Activated CD4-positive, alpha-beta T cell treated with anti-CD3 and anti-CD28 coated beads, Interleukin-2, amount 50 U/mL, for 1 hour (primary cell): ENCODE measurements around the gene SMAD3.
A peak's percentile ranks its signal among the peaks of the same experiment; 100 is the strongest.

ENCODE experiments used
- DNase-seq: peaks from one replicate; pipeline ENCODE4 v3.0.0-alpha.2; 2020

Gene SMAD3

DNA sequence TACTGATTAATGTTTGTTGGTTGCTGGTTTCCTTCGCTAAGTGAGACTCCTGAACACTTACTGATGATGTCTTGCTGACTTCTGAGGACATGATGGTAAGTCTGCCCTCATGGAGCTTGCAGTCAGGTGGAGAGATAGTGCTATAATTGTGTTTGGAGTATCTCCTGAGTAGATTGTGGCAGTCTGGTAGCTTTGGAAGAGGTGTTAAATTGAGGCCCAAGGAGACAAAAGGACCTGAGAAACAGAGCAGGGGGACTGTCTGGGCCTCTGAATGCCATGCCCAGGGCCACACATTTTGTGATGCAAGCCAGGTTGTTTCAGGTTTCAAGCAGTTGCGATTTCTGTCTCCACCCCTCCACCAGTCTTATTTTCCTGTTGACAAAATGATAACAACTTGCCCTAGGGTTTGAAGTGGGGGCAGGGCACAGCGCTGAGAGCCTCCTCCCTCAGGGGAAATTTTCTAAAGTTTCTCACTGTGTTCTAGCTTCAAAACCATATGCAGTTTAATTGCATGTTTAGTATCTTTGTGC, 16.7 kb downstream of the SMAD3 start:
- peak; percentile 70 for DNase-seq

DNA sequence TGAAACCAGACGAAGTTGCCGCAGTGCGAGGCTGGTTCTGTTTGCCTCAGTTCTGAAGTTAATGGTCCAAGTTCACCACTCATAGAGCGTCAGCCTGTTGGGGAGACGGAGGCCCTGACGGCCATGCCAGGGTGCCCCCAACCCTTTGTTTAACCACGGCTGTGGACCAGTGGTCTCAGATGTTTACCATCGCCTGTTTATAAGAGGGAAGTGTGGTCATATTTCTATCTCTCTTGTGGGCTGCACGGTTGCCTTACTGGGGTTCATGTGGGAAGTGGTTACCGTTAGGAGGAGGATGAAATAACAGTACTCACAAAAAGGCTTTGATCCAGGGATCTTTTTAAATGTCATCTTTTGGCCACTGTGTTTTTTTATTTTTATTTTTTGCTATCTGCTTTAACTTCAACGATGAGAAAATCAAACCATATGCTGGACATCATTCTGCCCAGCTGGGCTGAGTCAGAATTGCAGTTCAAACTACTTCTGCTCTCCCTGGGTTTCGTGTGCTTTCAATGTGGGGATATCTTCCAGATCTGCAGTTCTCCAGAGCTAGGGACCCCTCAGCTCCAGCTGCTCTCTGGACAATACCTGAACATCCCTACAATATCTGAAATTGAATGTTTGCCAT, 17.8 kb downstream of the SMAD3 start:
- DNase-seq = no peak

DNA sequence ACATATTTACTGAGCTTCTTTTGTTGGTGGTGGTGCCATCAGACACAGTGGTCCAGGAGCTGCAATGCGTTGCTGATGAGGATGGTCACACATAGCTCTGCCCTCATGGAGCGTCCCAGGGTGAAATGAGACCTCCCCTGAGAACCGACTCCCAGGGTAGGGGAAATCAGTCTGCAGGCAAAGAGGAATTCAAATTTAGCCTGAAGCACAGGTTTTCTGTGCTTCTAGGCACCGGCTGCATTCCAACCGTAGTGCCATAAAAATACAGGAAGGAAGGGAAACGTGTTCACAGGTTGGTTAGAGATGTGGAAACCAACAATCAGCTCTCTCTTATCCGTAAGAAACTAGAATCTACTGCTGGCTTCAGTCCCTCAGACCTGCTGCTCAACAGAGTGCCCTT, 19.2 kb downstream of the SMAD3 start:
- DNase-seq = no peak

DNA sequence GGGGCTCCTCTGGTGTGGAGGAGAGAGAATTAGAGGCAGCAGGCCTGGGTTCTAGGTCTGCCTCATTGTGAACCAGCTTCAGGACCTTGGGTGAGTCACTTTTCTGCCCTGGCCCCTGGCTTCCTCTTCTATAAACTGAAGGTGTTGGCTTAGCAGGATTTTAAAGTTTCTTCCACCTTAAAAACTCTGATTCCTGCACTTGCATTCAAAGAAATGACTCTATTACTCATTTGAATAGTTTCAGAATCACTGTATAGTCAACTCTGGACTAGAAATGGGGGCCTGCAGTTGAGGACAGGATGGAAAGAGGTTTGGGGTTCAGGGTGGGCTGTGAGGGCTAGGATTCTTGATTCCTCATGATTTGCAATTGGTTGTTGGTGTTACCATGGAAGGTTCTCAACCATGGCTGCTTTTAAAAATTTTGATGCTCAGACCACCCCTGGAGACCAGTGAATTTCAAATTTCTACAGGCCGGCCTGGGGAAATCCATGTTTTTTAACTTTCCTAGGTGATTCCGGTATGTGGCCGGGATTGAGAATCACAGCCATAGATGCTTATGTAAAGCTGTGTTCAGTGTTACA, 19.9 kb downstream of the SMAD3 start:
- no peak for DNase-seq

DNA sequence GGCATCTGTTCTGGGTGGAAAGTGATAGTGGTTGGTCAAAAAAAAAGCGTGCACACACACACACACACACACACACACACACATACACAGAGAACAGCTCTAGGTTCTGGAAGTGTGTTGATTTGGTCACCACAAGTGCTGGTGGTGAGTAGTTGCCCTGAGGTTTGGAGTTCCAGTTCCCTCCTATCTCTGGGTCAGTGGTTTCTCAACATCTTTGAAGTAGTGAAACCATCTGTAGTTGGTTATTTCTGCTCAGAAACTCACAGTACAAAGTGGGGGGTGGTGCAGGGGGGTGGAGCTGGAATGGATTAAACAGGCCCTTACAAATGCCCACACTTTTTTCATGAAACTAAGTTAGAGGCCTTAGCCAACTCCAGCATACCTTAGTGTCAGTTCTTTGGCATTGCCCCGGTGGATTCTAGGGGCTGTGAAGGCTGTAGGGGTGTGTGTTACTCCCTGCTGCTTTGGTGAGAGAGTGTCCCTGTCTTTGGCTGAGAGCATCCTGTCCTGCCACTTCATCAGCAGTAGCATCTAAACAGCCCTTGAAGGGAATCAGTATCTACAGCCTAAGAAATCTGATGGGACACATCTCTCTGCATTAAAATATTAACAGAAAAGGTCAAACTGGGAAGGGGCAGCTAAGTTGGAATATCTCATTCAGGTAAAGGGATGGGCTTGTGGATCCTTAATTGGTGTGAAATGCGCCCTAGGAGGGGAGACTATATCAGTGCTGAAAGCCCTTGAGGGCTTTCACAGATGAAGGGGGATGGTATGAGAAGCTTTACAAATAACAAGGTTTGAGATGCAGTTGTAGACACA, 20.6 kb downstream of the SMAD3 start:
- no peak for DNase-seq

DNA sequence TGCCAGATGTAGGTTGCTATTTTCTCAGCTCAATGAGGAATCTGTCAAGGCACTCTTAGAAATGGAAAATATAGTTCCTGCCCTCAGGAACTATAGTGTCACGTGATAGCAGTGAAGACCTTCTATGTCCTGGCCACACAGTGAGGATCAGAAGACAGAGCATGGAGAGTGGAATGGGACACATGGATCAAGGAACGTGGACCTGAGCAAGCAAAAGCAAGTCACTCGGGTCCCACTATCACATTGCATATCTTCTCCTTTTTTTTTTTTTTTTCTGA, 21.2 kb downstream of the SMAD3 start:
- no peak for DNase-seq

DNA sequence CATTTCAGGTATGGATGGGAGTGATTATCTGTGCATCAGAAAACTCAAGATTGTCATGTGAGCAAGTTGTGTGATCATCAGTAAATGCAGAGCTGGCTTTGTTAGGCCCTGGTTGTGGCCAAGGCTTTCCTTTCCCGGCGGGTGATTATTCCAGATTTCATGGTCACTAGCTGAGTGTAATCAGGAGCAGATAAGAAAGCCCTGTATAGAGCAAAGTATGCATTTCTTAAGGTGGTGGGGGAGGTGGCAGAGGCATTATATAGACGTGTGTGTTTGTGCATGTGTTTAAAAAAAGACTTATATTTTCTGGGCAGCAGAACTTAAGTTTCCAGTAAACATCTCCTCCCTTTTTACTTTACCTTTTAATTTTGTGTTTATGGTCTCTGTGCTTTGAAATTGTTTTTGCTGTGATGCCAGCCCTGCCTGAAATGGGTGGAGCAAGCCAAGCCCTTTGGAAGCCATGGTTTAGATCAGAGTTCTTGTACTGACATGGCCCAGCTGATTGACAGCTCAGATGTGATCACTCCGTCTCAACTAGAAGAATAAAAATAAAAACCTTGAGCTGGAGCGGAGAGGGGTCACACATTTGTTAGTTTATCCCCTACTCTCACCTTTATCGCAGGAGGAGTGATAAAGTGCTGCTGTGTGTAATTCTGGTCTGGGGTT, 22.2 kb downstream of the SMAD3 start:
- no peak for DNase-seq

DNA sequence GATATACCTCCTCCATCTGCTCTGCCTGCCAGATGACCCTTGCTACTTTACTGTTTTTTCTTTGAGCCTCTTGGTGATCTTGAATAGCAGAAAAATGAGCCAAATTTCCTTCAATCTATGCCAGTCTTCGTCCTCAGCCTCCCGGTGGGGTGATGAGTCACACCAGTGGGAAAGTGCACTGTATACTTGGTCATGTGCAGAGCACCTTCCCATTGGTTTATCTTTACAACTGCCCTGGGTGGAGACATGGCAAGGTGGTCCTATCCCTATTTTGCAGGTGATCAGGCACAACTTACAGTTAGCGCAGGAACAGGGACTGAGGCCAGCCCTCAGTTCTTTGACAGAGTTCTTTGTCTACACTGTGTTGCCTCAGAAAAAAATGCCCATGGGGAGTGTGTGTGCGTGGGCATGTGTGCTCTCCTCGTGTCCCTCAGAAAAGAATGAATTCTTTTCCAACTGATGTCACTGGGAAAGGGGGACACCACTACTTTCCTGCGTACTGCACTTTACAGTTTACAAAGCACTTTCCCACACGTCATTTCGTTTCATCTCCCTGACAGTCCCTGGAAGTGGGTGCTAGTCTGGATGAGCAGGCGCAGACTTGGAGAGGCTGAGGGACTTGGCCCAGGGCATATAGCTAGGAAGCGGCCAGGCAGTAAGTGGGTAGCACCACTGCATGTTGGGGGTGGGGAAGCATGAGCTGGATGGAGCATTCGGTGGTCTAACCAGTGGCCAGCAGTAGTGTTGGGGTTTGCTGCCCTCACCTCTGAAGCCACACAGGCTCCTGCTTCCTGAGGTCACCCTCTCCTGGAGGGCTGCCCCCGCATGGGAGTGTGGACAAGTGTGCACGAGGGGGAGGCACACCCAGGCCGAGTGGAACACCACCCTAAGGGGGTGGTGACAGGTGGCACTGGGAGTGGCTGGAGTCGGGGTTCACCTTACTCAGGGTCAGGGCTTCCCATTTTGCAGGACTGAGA, 24.1 kb downstream of the SMAD3 start:
- DNase-seq = no peak

DNA sequence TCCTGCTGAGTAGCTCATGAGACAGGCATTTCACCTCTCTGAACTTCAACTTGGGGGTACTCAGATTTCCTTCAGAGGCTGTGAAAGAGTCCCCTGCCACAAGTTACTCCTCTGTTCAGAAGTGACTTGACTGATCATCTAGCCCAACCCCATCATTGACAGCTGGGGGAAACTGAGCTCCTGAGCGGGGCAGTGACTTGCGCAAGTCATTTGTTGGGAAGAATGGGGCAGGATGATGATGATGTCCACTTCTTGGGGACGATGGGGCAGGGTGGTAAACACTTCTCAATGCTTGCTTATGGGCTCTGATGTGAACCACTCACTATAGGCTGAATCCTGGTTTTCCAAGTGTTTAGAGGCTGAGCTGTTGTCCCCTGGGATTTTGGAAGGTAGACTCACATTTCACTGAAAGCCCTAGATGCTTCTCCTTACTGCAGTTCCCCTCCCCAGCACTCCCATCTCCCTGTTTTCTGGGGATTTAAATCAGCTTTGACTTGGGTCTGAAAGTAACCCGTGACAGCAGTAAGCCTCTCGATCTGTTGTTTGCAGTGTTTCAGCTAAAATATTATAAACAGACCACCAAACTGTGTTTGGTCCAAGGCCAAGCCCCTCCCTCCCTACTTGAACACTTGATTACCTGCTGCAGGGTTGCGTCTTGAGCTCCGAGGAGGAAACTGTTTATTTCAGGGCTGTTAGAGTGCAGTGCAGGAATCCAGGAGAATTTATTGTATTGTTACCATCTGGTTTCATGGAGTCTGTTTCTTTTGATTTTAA, 25.1 kb downstream of the SMAD3 start:
- no peak for DNase-seq

DNA sequence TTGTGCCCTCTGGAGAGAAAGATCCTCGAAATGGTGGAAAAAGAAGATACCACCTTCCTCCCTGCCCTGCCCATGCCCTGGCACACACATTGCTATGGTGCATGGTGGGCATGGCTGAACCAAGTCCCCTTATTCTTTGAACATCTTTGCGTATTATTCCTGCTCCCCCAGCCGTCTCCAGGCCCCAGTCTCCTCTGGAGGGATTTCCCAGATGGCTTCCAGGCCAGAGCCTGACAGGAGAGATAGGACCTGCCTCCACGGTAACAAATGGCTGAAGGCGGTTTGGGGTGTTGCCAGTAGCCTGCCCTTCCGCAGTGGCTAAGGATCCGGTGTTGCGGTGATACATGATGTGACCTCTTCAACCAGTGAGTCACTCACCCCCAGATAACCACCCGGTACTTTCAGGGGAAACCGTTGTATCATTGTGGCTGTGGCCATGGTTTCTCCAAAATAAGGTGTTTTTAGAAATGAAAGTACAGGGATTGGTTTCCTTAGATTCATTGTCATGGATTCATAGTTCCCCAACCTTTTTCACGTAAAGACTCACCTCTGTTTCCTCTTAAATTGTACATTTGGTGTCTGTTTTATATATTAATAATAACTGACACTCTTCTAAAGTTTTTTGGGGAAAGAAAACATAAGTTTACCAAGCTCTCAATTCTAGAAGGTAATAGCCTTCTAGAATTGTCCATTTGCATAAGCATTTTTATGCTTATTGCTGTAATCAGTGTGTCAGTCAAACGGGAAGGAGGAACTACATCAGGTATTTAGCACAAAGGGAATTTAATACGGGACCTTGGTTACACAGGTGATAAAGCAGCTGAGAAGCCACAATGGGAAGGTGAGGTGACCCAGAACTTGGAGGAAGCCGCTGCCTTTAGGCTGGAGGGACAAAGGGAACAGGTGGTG, 25.9 kb downstream of the SMAD3 start:
- peak; percentile 57 for DNase-seq

DNA sequence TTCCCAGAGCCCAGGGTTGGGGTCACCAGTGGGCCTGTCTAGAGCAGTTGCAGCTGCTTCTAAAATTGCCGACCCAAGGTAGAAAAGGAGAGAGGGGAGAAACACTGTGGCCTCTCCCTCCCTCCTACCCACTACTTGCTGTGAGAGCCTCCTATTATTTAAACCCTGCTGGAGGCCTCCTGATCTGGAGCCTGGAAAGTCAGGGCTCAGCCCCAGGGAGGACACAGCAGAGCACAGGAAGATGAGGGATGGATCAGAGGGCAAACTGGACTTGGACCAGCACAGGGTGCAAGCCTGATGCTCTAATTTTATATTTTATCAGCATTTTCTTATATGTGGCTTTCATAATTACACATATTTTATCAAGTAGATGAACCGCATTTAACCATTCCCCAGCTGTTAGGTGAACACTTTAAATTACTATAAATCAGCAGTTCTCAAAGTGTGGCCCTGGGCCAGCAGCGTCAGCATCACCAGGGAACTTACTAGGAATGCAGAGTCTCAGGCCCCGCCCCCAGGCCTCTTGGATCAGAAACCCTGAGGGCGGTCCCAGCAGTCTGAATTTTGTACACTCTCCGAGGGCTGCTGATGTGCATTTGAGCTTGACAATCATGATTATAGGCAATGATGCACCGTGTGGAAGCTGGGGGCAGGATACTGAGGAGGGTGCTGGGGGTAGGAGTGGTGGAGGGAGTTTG, 26.7 kb downstream of the SMAD3 start:
- DNase-seq = no peak

DNA sequence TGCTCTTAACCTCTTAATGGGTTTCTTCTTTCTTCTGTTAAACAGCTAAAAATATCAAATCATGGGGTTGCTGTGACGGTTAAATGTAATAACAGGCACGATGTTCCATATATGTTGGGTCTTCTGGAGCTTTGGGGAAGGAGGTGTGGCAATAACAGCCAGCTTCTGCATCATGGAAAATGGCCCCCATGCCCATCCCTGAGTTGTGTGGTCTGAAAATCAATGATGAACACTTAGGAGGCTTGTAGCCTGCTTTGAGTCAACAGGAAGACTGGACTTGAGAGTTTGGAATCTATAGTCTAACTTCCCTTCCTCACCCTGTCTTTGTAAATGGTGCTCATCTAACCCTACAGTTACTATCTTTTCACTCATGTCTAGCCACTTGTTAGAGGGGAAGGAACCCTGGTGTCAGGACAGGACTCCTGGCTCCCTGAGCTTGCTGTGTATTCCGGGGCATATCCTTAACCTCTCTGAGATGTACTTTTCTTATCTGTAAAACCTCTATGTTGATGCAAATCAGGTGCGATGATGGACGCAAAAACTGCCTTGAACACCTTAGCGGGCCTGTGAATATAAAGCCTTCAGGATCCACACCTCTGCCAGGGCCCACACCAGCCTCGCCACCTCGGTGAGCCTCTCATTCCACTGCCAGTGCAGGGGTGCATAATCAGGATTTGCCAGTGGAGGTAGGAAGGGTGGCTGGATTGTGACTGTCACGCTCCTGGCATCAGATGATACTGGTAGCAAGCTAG, 27.5 kb downstream of the SMAD3 start:
- DNase-seq = no peak

DNA sequence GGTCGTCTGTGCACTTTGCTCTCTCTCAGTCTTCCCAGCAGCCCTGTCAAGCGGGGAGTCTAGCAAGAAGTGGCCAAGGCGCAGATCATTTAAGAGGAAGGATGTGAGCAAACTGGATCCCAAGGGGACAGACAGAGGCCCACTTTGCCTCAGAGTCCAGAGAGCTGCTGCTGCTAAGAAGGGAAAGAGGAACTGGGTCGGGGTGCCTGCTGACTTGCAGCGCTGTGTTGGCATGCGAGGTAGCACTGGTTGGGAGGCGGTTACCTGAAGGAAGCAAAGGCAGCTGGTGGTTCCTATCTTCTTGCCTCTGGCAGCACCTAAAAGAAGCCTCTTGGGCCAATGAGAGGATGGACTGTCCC, 28.1 kb downstream of the SMAD3 start:
- DNase-seq = no peak

DNA sequence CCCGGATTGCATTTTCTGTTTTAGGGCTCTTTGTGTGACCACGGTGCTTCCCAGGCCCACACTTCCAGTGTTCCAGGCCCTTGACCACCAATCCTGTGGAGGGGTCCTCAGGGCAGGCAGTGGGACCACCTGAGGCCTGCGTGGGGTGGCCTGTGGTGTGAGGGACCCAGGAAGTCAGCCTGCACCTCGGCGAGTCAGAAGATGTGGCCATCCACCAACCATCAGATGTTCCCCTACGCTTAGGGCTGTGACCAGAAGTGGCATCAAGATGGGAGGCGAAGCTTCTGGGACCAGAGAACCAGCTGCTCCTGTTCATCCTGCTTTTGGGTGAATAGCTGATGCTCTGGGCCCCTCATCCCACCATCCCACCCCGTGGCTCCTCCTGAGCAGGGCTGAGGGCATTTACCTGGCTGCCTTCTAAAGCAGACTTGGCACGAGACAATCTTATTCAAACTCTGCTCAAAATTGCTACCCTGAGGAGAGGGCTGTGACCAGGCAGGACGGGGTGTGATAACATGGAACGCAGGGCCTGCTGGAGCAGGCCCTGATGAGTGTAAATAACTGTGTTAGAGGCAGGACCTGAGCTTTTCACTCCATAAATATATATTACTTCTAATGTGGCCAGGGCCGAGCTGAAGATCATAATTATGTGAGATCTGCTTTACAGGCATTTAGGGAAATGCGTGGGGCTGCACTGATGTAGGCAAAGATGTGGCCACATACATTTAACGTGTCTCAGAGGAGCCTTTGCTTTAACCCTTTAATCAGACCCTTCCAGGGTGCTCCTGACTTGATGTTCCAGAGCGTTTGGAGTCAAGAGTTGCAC, 28.8 kb downstream of the SMAD3 start:
- DNase-seq = no peak

DNA sequence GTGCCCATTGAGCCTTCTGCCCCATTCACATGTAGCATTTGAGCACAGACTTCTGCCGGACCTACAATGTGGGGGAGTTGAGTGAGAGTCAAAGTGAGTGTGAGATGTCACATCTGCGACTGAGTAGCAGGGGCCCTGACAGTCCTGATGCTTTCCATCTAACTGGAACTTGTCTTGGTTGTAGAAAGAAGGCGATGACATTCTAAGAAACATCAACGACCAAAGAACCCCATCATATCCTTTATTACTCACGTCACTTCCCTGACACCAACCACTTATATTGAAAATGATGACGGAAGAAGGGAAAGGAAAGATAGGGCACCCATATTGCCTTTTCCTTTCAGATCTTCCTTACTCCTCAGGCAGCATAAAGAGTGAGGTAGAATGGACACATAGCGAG, 30.5 kb downstream of the SMAD3 start:
- no peak for DNase-seq

DNA sequence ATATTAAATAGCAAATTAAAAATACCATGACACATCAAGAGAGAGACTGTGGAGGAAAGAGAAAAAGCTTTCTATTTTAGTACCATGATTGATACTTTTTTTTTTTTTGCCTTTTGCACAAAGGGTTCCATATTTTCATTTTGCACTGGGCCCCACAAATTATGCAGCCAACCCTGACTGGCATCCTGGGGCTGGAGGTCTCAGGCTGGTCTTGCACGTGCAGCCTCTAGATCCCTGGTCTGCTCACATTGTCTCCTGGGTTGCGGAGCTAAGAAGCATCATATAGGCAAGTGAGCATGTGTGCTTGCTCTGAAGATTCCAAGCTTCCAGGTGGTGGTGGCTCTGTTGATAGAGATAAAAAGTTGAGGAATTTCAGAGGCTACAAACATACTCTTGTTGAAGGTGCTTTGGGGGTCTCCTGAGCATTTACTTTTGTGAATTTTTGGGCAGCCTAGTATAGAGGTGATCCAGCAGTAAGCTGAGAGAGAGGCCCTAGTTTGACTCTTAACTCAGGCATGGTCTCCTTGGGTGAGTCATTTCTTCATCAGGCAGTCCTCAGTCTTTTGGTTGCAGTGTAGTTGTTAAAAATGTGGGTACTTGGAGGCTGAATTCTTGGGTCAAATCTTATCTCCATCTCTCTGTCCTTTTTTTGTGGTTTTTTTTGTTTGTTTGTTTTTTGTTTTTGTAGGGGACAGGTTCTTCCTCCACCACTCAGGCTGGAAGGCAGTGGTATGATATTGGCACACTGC, 31.3 kb downstream of the SMAD3 start:
- DNase-seq = no peak

DNA sequence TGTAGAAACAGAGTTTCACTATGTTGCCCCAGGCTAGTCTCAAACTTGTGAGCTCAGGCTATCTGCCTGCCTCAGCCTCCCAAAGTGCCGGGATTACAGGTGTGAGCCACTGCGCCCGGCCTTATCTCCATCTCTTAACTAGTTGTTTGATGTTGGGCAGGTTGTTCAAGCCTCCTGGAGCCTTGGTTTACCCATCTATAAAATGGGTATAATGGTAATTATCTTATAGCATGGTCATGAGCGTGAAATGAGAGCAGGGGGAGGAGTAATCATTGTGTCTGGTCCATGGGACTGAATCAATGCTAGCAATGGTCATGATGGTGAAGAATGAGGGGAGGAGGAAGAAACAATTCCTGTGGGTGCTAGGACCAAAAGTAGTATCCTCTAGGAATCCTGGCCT, 32.0 kb downstream of the SMAD3 start:
- no peak for DNase-seq
